Osteoblast (primary cell): ENCODE data around the gene CYP26C1. TPM values are rescaled to one million over a fixed set of nuclear protein-coding genes. Genes with fewer than 3 reads are reported as not detected.
A peak's percentile ranks its signal among the peaks of the same experiment; 100 is the strongest.

Experiments used
- DNase-seq: peaks from one replicate; pipeline ENCODE4 v3.0.0; 2011; ENCODE audit warnings: low spot score, mixed read lengths; ENCODE audit not compliant: insufficient read length; ENCODE audit errors: missing footprints
- H2AFZ ChIP-seq: 2 replicates; pipeline ENCODE4 v1.6.0; 2011; ENCODE audit warnings: mild to moderate bottlenecking, low read length
- H3K27ac ChIP-seq: 2 replicates; pipeline ENCODE4 v1.5.1; 2011; ENCODE audit warnings: mild to moderate bottlenecking, low read depth, low read length, moderate library complexity
- H3K27me3 ChIP-seq: 2 replicates; pipeline ENCODE4 v1.6.0; 2012; ENCODE audit warnings: mild to moderate bottlenecking, control low read depth, inconsistent platforms, low read length, moderate library complexity; ENCODE audit not compliant: insufficient read depth
- H3K36me3 ChIP-seq: 2 replicates; pipeline ENCODE4 v1.5.1; 2011; ENCODE audit warnings: mild to moderate bottlenecking, low read length, control low read depth, moderate library complexity; ENCODE audit not compliant: insufficient read depth
- H3K4me1 ChIP-seq: 2 replicates; pipeline ENCODE4 v1.5.1; 2011; ENCODE audit warnings: mild to moderate bottlenecking, low read length, control low read depth, moderate library complexity; ENCODE audit not compliant: insufficient read depth
- H3K4me2 ChIP-seq: 2 replicates; pipeline ENCODE4 v1.6.0; 2011; ENCODE audit warnings: mild to moderate bottlenecking, low read length; ENCODE audit not compliant: insufficient read depth
- H3K4me3 ChIP-seq: fragments of 200-600 bp; sonication (generic); 3 replicates; pipeline ENCODE4 v1.5.1; 2012; ENCODE audit warnings: mild to moderate bottlenecking, low read length, inconsistent platforms; ENCODE audit not compliant: insufficient read depth
- H3K79me2 ChIP-seq: 2 replicates; pipeline ENCODE4 v1.6.0; 2012; ENCODE audit warnings: mild to moderate bottlenecking, low read length, control low read depth, inconsistent platforms; ENCODE audit not compliant: insufficient read depth
- H3K9me3 ChIP-seq: 2 replicates; pipeline ENCODE4 v1.5.1; 2011; ENCODE audit warnings: low read depth, low read length, control low read depth
- H4K20me1 ChIP-seq: 2 replicates; pipeline ENCODE4 v1.6.0; 2012; ENCODE audit warnings: mild to moderate bottlenecking, low read length, control low read depth; ENCODE audit not compliant: insufficient read depth
- CTCF ChIP-seq: IDR thresholded peaks from 2 replicates; pipeline ENCODE4 v1.5.1; 2011; ENCODE audit warnings: mild to moderate bottlenecking, low read depth, low read length, moderate library complexity; ENCODE audit errors: extremely low read depth
- total RNA-seq: library from RNA; depleted of rRNA; stranded (reverse); fragments of >200 nt; gene quantifications from 2 replicates; pipeline ENCODE4 v1.2.3, GENCODE V29; 2012

CYP26C1 gene
- total RNA-seq, 1 donor = under 0.01 TPM

- H3K4me1 ChIP-seq = peaks cover 25% of the 10 kb centered on the region
- no peaks in the 10 kb centered on the region for H3K36me3 ChIP-seq
- H4K20me1 ChIP-seq = no peaks in the 10 kb centered on the region
- TF ChIP-seq CTCF = no peak
- peak; percentile 44 for DNase-seq
- H3K27ac ChIP-seq = no peak overlapping the region
- H3K4me2 ChIP-seq = peak overlapping the region; percentile 89
- H3K27me3 ChIP-seq = peaks cover 20% of the 10 kb centered on the region
- H3K79me2 ChIP-seq = no peaks in the 10 kb centered on the region
- H2AFZ ChIP-seq = peak overlapping the region; percentile 93
- peak overlapping the region; percentile 61 for H3K4me3 ChIP-seq
- H3K9me3 ChIP-seq = no peaks in the 10 kb centered on the region
Observed at GRCh38 chr10:93079663-93080349, 19.2 kb downstream of the CYP26C1 start.

GRCh38 chr10:93080350-93081046 is 19.9 kb downstream of the CYP26C1 start:
- peak; percentile 92 for TF ChIP-seq CTCF
- Histone ChIP-seq H4K20me1 (no peaks in the 10 kb centered on the region), H3K4me3 (peak overlapping the region; percentile 61), H3K27ac (no peak overlapping the region), H3K27me3 (peaks cover 13% of the 10 kb centered on the region), H3K79me2 (no peaks in the 10 kb centered on the region), H3K4me1 (peaks cover 25% of the 10 kb centered on the region), H3K4me2 (peak overlapping the region; percentile 89), H3K36me3 (no peaks in the 10 kb centered on the region), H2AFZ (peak overlapping the region; percentile 93), H3K9me3 (no peaks in the 10 kb centered on the region)
- DNase-seq = peak; percentile 94

- H4K20me1 ChIP-seq = no peaks in the 10 kb centered on the region
- no peaks in the 10 kb centered on the region for H3K9me3 ChIP-seq
- peaks cover 25% of the 10 kb centered on the region for H3K4me1 ChIP-seq
- H3K4me3 ChIP-seq = no peak overlapping the region
- H3K79me2 ChIP-seq = no peaks in the 10 kb centered on the region
- peaks cover 5% of the 10 kb centered on the region for H3K27me3 ChIP-seq
- no peak for TF ChIP-seq CTCF
- DNase-seq = peak; percentile 26
- no peaks in the 10 kb centered on the region for H3K36me3 ChIP-seq
- H3K4me2 ChIP-seq = peak overlapping the region; percentile 44
- no peak overlapping the region for H2AFZ ChIP-seq
- H3K27ac ChIP-seq = no peak overlapping the region
Observed at GRCh38 chr10:93081318-93081717, 20.7 kb downstream of the CYP26C1 start.

- Histone ChIP-seq H3K4me2 (peak overlapping the region; percentile 44), H3K4me1 (peaks cover 23% of the 10 kb centered on the region), H3K36me3 (no peaks in the 10 kb centered on the region), H3K27ac (no peak overlapping the region), H3K4me3 (no peak overlapping the region), H4K20me1 (no peaks in the 10 kb centered on the region), H3K79me2 (no peaks in the 10 kb centered on the region), H2AFZ (peak overlapping the region; percentile 9), H3K9me3 (no peaks in the 10 kb centered on the region), H3K27me3 (peaks cover 4% of the 10 kb centered on the region)
- TF ChIP-seq CTCF = no peak
- peak; percentile 77 for DNase-seq
Observed at GRCh38 chr10:93081834-93082233, 21.2 kb downstream of the CYP26C1 start.
